NCI-H1930 (cell line): ENCODE data around the gene RRAGD.

ENCODE experiments used
- DNase-seq, 2 experiments: peaks; one replicate each; lab custom pipeline; 2025; lab: John Stamatoyannopoulos, UW

The RRAGD gene

GRCh38 chr6:89375427-89376267 lies 36.4 kb downstream of the RRAGD start:
- peak in 1 of 2 experiments; percentile 29 for DNase-seq

GRCh38 chr6:89372506-89372901 lies 39.6 kb downstream of the RRAGD start:
- no peak for DNase-seq

GRCh38 chr6:89371849-89372505 lies 40.1 kb downstream of the RRAGD start:
- peak in 1 of 2 experiments; percentile 4 for DNase-seq

DNA sequence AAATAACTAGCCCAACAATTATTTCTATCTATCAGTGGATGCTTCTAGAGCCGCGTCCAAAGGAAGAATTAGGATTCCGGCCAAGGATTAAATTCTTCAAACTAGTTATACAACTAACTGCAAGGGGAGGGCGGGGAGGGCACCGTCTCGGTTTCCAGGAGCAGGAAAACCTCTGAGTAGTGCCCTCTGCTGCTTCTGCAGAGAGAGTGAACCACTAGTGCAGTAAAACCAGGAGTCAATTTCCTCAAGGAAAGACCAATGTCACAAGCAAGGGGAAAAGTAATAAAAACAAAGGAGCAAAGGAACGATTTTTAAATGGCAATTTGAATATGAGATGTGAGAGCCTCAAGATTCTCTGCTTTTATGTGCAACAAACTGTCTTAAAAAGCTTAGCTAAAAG lies 43.1 kb downstream of the RRAGD start:
- no peak for DNase-seq

DNA sequence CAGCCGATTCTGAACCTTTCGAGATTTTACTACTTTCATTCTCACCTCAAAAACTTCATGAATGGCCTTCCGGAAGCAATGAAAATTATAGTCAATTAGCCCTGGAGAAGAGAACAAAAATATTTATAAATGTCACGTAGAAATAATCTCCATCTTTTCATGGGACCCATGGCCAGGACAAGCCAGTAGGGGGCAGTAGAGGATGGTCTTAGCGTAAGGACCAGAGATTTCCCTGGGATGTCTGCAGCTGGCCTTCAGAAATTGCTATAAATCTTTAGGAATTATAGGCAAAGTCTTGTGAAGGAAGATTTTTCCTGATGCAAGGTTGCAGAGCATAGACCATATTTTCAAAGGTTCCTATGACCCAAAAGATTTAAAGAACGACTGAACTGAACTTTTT lies 44.0 kb downstream of the RRAGD start:
- DNase-seq = peak in 1 of 2 experiments; percentile 49

- DNase-seq = no peak
Observed at GRCh38 chr6:89364586-89364985, 47.5 kb downstream of the RRAGD start.

- DNase-seq = no peak
Observed at GRCh38 chr6:89361171-89361570, 50.9 kb downstream of the RRAGD start.

DNA sequence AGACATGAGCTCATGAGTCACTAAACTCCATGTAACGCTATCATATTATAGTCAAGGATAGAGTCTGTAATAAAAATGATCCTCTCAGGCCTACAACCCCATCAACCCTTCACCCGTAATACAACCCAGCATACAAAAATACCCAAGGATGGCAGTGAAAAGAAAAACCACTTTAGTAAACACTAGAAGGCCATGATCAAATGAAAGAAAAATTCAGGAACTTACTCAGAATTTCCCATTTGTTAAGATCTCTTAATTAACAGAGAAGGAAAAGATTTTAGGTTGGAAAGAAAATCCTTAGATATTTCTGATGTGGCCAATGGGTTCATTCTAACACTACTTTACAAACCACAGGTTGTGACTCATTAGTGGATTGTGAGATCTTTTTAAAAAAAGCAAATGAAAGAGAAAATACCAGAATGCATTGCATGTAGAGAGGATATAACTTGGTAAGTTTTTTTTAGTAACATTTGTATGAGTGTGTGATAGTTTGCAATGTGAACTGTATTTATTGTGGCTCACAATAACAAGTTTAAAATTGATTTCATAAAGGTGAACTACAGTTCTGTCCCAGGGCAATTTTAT lies 51.6 kb downstream of the RRAGD start:
- no peak for DNase-seq

DNA sequence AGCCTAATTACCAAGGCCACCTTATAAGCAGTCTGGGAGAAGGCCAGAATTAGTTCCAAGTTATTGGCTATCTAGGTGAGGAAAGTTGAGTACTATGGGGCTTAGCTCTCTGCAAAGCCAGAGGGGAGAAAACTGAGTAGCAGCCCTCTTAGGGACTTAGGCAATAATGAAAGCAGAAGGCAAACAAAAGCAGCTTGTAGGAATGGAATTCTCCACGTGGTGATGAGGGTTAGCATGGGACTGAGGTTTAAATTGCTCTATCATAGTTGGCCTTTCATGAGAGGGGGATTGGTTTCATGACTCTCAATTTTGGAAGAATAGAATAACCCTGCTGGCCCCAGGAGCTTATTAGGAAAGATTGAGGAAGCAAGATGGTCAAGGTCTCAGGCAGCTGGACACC lies 52.5 kb downstream of the RRAGD start:
- no peak for DNase-seq

GRCh38 chr6:89357390-89357789 lies 54.7 kb downstream of the RRAGD start:
- DNase-seq = no peak

DNA sequence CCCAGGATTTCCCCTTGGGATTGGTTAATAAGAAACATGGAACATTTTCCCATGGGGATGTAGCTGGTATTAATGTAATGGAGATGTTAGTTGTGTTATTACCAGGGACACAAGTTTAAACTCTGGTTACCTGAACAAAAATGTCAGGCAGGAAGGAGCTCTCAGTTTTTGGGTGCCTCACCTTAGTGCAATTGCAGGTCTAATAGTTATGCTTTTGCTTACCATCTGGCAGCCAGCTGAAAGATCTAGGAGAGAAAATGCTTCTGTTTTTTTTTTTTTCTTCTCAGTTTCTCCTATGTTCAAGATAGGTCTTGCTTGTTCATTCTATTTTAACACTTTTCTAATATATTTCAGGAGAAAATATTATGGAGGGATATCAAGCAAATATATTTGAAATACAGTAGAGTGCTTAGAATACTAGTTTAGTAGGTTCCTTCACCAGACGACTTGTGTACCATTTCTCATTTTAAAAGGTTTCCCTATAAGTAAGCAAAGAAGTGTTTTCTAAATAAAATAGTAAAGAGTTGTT lies 55.4 kb downstream of the RRAGD start:
- DNase-seq = no peak

DNA sequence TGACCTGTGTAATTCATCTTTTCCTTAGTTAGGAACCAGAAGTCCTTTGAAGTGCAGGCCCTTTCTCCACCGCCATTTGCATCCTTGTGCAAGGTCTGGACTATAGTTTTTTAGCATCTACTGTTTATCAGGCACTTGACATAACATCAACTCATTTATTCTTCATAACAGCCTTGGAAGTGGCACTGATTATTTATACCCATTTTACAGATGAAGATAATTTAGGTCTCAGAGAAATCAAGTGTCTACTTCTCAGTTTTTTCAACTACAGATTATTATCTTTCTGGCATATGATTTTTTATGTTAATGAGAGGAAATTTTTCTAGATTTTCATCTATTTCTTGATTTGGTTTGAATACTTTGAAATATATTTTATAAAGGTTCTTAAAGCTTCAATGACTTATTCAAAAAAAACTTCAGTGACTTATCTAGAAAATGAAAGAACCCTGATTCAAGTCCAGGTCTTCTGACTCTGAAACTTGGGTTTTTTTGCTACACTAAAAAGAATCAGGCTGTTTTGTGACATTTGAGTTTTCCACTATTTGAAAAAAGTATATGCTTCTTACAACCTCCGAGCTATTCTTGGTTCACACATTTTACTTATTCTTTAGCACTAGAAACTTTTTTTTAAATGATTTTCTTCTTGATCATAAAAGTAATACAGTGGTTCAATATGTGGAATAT lies 56.4 kb downstream of the RRAGD start:
- DNase-seq = no peak

GRCh38 chr6:89353702-89354392 lies 58.2 kb downstream of the RRAGD start:
- peak; percentile 57 to 75 for DNase-seq

DNA sequence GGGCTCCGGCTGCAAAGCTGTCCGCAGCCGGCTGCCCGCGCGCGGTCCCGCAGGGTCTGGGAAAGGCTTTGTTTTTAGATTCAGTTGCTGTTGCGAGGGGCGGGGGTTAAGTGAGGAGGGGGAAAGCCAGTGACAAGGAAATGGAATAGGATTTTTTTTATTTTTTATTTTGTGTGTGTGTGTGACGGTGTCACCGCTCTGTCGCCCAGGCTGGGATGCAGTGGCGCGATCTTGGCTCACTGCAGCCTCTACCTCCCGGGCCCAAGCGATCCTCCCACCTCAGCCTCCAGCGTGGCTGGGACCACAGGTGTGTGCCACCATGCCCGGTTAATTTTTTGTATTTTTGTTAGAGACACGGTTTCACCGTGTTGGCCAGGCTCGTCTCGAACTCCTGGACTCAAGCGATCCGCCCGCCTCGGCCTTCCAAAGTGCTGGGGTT lies 58.9 kb downstream of the RRAGD start:
- no peak for DNase-seq

- DNase-seq = peak in 1 of 2 experiments; percentile 44
Observed at GRCh38 chr6:89352278-89353117, 59.6 kb downstream of the RRAGD start, which contains the start of gene UBE2J1. Gene UBE2J1, minus strand, starts transcription at chr6:89352722. Its CDS starts 153 bp downstream, at chr6:89352569.

- DNase-seq = no peak
Observed at GRCh38 chr6:89351671-89352277, 60.3 kb downstream of the RRAGD start.

DNA sequence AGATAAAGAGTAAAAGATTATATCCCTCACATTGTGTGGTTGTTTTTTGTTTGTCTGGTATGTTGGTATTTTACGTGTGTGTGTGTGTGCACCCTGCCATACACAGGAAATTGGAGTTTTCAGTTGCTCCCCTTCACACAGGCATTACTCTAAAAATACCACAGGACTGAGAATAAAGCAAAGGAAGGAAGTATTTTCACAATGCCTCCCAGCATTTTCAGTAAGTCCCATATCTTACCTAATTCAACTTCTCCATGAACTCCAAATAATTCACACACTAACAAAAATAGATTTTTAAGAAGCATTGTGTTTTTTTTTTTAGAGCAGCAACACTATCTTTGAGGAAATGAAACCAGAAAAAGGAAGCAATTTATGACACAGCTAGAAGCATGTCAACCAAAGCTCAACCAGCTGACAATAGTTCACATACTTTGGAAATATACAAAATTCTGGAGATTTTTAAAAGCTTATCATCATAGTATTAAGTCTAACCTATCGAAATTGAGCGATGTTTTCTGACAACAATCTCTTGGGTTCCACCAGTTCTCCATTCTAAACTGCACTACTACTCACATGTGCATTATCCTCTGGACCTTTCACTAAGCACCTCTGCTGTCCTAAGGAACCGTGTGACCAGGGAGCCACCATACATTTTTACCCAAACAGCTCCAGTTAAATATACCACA lies 61.6 kb downstream of the RRAGD start:
- DNase-seq = no peak

- DNase-seq = no peak
Observed at GRCh38 chr6:89348372-89348771, 63.7 kb downstream of the RRAGD start.

- DNase-seq = no peak
Observed at GRCh38 chr6:89347825-89348224, 64.2 kb downstream of the RRAGD start.
